GM21360 (cell line): ENCODE measurements around the gene NEK5.
"Not testable (repeated sequence)": the region's sequence is repeated elsewhere in the genome, so short reads cannot be mapped to it uniquely, and the experiment has no call there.

Experiments
- ATAC-seq: cut with Tn5 transposase; IDR thresholded peaks from one replicate; pipeline ENCODE4 v1.9.1; 2021; ENCODE audit warnings: mild to moderate bottlenecking, moderate library complexity; ENCODE audit not compliant: unreplicated experiment

NEK5 gene

DNA sequence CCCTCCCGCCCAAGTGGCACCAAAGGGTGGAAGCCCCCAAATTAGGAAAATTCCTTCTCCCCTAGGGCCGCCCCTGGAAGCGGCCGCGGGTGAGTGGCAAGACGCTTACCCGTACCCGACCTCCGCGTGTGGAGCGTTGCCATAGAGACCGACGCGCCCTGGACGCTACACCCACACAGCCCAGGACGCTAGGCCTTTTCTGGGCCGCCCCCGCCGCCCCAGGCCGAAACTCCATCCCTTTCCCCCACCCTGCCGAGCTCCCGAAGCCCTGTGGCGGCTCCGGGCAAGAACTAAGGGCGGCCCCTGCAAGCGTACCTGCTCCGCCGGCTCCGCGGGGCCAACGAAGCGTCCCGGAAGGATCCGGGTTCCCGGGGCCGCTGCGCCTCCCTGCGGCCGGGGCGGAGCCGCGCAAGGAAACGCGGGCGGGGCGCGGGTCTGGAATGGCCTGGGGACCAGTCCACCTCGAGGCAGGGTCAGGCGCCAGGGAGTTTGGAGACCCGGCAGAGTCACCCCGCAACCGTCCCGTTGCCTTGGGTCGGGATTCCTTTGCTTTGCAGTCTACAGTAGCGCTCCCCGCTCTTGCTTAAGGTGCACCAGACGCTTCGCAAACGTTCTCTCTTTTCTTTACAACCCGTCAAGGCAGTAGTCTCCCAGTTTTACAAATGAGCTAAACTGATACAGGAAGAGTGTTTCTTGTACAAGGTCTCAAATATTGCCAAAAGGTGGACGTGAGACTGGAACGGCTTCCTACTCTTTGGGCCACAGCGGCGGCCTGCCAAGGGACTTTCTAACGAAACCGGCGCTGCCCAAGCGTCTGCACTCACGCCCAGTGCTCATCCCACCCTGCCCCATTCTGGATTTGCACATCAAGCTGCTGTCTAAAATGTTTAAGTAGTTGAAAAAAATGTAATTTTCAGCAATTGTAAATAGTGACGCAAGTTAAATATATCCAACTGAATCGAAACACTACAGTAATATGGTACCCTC, at the start of gene NEK5:
TSS of gene NEK5 (minus strand) at position 360 of the 987 bp plus-strand sequence. CDS start 1,591 bp downstream, outside the sequence.
- peak; percentile 70 for ATAC-seq

DNA sequence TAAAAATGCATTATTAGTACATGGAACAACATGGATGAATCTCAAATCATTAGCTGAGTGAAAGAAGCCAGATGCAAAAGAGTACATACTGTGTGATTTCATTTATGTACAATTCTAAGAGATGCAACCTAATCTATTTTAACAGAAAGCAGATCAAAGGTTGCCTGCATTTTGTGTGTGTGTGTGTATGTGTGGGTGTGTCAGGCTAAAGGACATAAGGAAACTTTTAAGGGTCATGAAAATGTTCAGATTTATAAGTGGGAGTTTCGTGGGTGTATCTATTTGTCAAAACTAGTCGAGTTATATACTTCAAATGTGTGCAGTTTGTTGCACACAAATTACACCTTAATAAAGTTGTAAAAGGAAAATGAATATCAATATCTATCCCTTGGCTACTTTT, 48.4 kb upstream of the NEK5 start:
- no peak for ATAC-seq

DNA sequence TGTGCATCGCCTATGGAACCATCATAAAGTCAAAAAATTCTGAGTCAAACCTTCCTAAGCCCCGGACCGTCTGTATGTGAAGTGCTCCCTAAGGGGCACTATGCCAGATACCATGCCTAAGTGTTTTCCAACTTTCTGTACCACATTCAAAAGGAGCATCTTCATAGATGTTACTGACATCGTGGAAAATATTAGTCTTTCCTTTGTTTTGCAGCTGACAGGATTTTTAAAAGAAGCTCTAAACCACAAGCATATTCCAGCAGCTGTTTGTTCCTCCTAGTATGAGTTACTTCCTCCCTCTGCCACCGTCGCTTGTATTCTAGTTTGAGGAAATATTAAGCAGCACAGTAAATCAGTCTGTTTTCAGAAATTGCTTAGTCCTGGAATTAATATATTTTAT, 45.1 kb upstream of the NEK5 start:
- ATAC-seq, result not testable (repeated sequence)

GRCh38 chr13:52173373-52173772, 44.5 kb upstream of the NEK5 start:
- ATAC-seq, result no peak

DNA sequence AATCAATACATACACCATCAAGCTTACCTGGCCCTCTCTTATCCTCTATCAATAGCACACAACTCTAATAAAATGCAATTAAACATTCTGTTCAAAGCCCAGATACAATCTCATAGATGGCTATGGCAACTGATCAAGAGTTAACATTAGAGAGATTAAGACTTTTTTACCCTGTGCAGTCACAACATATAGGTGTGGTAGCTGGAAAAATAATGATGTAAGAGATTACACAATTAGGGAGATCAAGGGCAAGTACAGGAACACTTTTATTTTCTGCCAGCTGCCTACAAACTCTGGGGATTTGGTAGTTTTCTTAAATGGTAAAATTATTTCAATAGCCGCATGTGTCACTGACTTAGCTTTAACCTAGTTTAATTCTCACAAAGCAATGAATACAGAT, 42.8 kb upstream of the NEK5 start:
- not testable (repeated sequence) for ATAC-seq

GRCh38 chr13:52170828-52171391, 42.0 kb upstream of the NEK5 start:
- ATAC-seq, result not testable (repeated sequence)

GRCh38 chr13:52169839-52170238, 41.0 kb upstream of the NEK5 start:
- no peak for ATAC-seq

- no peak for ATAC-seq
Observed at GRCh38 chr13:52165411-52165810, 36.5 kb upstream of the NEK5 start.

GRCh38 chr13:52164989-52165388, 36.1 kb upstream of the NEK5 start:
- no peak for ATAC-seq

GRCh38 chr13:52163878-52164277, 35.0 kb upstream of the NEK5 start:
- not testable (repeated sequence) for ATAC-seq

- no peak for ATAC-seq
Observed at GRCh38 chr13:52162279-52163101, 33.6 kb upstream of the NEK5 start.

GRCh38 chr13:52161181-52161646, 32.3 kb upstream of the NEK5 start:
- ATAC-seq, result no peak

DNA sequence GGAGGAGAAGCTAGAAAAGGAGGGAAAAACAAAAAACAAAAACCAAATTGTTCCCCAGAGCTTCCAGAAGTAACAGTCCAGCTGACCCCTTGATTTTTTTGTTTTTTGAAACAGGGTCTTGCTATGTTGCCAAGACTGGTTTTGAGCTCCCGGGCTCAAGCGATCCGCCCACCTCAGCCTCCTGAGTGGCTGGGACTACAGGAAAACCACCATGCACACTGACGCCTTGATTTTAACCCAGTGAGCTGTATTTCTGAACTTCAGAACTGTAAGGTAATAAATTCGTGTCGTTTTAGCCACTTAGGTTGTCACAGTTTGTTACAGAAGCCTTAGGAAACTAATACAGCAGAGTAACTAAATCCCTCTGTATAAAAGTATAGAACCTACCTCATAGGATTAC, 31.6 kb upstream of the NEK5 start:
- no peak for ATAC-seq

DNA sequence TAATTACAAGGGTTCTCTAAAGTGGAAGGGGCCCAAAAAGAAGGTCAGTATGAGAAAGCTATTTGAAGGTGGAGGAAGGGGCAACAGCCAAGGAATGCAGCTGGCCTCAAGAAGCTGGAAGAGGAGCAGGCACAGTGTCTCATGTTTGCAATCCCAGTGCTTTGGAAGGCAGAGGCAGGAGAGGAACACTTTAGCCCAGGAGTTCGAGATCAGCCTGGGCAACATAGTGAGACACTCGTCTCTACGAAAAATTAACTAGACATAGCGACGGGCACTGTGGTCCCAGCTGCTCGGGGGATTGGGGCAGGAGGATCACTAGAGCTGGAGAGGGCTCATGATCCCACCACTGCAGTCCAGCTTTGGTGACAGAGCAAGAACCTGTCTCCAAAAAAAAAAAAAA, 31.2 kb upstream of the NEK5 start:
- no peak for ATAC-seq

GRCh38 chr13:52159159-52159982, 30.5 kb upstream of the NEK5 start, which contains the start of gene NEK3:
Gene NEK3, minus strand, starts transcription at chr13:52159597. Its CDS starts 3,406 bp downstream, at chr13:52156191.
- ATAC-seq, result peak; percentile 77

- ATAC-seq, result peak; percentile 33
Observed at GRCh38 chr13:52158629-52159158, 29.8 kb upstream of the NEK5 start.

- no peak for ATAC-seq
Observed at GRCh38 chr13:52156724-52157261, 27.9 kb upstream of the NEK5 start.

GRCh38 chr13:52155177-52155576, 26.3 kb upstream of the NEK5 start:
- ATAC-seq, result no peak

- no peak for ATAC-seq
Observed at GRCh38 chr13:52147225-52147624, 18.4 kb upstream of the NEK5 start.

DNA sequence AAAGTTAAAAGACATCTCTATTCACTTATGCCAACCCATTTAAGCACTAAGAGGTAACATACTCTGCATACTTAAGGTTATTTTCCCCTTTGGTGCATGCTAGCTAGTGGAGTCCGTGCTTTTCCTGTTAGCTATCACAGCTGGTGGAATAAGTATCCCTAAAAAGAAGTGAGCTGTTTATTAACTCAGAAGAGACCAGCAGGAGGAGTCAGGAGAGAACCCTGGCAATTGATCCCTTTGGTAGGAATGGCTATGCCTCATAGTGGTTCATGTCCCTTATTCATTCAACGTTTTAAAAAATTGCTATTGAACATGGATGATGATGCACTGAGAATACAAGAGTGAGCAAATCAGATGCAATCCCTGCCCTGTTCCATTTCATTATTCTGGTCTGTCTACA, 12.4 kb upstream of the NEK5 start:
- no peak for ATAC-seq
